Islet precursor cell (in vitro differentiated cells): ENCODE data around the gene CLDN6.
A peak's percentile ranks its signal among the peaks of the same experiment; 100 is the strongest.

ENCODE experiments used
- DNase-seq: peaks from one replicate; pipeline ENCODE4 v3.0.0-alpha.2; 2018

CLDN6 gene

GRCh38 chr16:2968738-2969544 lies 49.0 kb downstream of the CLDN6 start, which contains the start of gene PAQR4:
PAQR4 (plus strand) TSS chr16:2969348; CDS start chr16:2969675, 327 bp downstream.
- peak; percentile 93 for DNase-seq

- no peak for DNase-seq
Measured at GRCh38 chr16:2968368-2968737, 49.6 kb downstream of the CLDN6 start.

GRCh38 chr16:2967721-2968161 lies 50.2 kb downstream of the CLDN6 start:
- DNase-seq, result no peak

GRCh38 chr16:2967211-2967631 lies 50.8 kb downstream of the CLDN6 start:
- DNase-seq, result no peak

- DNase-seq, result no peak
Measured at GRCh38 chr16:2966808-2967191, 51.2 kb downstream of the CLDN6 start.

- DNase-seq, result no peak
Measured at GRCh38 chr16:2966043-2966807, 51.8 kb downstream of the CLDN6 start.
